Thymus (tissue), 11 donors: Measurements from ENCODE around the gene ASPN. TPM values are rescaled to one million over a fixed set of nuclear protein-coding genes. Genes with fewer than 3 reads are reported as not detected.

Experiments used
- DNase-seq, 9 donors: peaks; one replicate each; pipeline ENCODE4 v3.0.0-alpha.2; 2013; ENCODE audit warnings: low spot score in 9 of 9, low read depth in 6 of 9, missing footprints in 1 of 9
- H3K27ac ChIP-seq, 2 donors: one replicate each; pipeline ENCODE4 v1.5.1; 2013; ENCODE audit warnings: control low read depth in 1 of 2, low read depth in 1 of 2, low read length in 1 of 2, mild to moderate bottlenecking in 1 of 2, moderate library complexity in 1 of 2
- H3K27me3 ChIP-seq, 2 donors: one replicate each; pipeline ENCODE4 v1.5.1; 2013; ENCODE audit warnings: low read length in 1 of 2; ENCODE audit not compliant: control insufficient read depth in 2 of 2, insufficient read depth in 1 of 2
- H3K36me3 ChIP-seq, 2 donors: one replicate each; pipeline ENCODE4 v1.5.1; 2013; ENCODE audit warnings: low read length in 1 of 2, mild to moderate bottlenecking in 1 of 2, moderate library complexity in 1 of 2; ENCODE audit not compliant: control insufficient read depth in 2 of 2, insufficient read depth in 2 of 2
- H3K4me1 ChIP-seq, 2 donors: one replicate each; pipeline ENCODE4 v1.5.1; 2013; ENCODE audit warnings: low read length in 2 of 2; ENCODE audit not compliant: control insufficient read depth in 2 of 2, insufficient read depth in 2 of 2
- H3K4me3 ChIP-seq, 2 donors: one replicate each; pipeline ENCODE4 v1.5.1; 2013; ENCODE audit warnings: low read length in 2 of 2, control low read depth in 1 of 2, mild to moderate bottlenecking in 1 of 2
- H3K9me3 ChIP-seq, 2 donors: one replicate each; pipeline ENCODE4 v1.5.1; 2013; ENCODE audit warnings: low read length in 1 of 2, mild to moderate bottlenecking in 1 of 2; ENCODE audit not compliant: control insufficient read depth in 2 of 2, insufficient read depth in 1 of 2
- WGBS: extraction: QIAGEN DNeasy Blood & Tissue Kit; methylation state at CpG from one replicate; pipeline ENCODE4 v1.1.7; 2013; 5-methylcytosine and 5-hydroxymethylcytosine counted together
- polyA plus RNA-seq: library from polyadenylated mRNA; stranded (reverse); fragments of 200-250 nt; gene quantifications from one replicate; pipeline ENCODE4 v1.2.3, GENCODE V29; 2013
- total RNA-seq: library from RNA; stranded (reverse); fragments of 120-200 nt; gene quantifications from one replicate; pipeline ENCODE4 v1.2.4, GENCODE V29; 2013
- donor health status: healthy.

ASPN gene
- total and polyA plus RNA-seq, 2 donors, result 3.9 to 9.8 TPM

DNA sequence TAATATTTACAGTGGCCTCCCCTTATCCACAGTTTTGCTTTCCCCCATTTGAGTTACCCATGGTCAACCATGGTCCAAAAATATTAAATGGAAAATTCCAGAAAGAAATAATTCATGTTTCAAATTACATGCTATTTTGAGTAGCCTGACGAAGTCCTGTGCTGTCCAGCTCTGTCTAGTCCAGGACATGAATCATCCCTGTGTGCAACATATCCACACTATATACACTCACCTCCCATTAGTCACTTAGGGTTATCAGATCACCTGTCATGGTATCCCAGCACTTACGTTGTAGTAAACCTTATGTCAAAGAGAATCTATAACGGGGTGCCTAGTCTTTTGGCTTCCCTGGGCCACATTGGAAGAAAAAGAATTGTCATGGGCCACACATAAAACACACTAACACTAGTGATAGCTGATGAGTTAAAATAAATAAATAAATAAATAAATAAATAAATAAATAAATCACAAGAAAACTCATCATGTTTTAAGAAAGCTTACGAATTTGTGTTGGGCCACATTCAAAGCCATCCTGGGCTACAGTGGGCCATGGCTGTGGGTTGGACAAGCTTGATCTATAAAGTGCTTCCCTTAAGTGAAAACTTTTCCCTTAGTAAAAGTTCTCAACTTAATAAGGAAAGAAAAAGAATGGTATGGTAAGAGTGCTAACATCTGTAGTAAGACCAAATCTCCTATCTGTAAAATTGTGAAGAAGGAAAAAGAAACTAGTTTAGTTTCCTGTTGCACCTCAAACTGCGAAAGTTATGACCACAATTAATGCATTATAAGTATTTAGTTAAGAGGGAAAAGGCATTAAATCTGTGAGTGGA lies 42.2 kb downstream of the ASPN start:
- Histone ChIP-seq H3K4me1 (no peaks in the 10 kb centered on the region), H3K9me3 (no peaks in the 10 kb centered on the region), H3K36me3 (no peaks in the 10 kb centered on the region), H3K4me3 (no peak overlapping the region), H3K27ac (no peak overlapping the region), H3K27me3 (no peaks in the 10 kb centered on the region)
- WGBS, result 95% methylated on average over 5 of the region's 5 CpGs
- no peak for DNase-seq

DNA sequence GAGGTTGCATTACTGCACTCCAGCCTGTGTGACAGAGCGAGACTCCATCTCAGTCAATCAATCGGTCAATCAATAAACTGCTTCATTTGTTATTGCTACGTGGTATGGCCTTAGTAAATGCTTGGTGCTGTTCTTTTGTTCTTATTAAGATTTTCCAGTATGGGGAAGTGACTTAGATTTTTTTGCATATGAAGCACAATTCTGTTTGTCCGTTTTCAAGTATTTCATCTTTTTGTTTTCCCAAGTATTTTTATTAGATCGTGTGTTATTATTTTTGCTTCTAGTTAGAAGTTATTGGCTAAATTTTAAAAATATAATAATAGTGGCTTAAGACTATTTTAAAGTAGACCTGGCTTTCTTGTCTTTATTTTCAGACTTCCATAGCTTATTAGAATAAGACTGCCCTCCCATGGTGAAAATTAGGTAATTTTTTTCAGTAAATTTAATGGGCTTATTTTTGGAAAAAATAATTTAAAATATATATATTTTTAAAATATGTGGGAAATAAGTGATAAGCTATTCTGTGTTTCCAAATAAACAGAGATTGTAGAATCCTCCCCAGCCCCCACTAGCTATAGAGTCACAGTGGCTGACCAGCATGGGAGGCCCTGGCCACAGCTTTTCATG lies 43.3 kb downstream of the ASPN start:
- 90% methylated on average over 5 of the region's 5 CpGs for WGBS
- no peaks in the 10 kb centered on the region for H3K27me3 ChIP-seq
- H3K9me3 ChIP-seq, result no peaks in the 10 kb centered on the region
- no peak overlapping the region for H3K4me3 ChIP-seq
- H3K27ac ChIP-seq, result no peak overlapping the region
- H3K36me3 ChIP-seq, result no peaks in the 10 kb centered on the region
- no peaks in the 10 kb centered on the region for H3K4me1 ChIP-seq
- peak in 2 of 9 donors; percentile 4 to 20 for DNase-seq

DNA sequence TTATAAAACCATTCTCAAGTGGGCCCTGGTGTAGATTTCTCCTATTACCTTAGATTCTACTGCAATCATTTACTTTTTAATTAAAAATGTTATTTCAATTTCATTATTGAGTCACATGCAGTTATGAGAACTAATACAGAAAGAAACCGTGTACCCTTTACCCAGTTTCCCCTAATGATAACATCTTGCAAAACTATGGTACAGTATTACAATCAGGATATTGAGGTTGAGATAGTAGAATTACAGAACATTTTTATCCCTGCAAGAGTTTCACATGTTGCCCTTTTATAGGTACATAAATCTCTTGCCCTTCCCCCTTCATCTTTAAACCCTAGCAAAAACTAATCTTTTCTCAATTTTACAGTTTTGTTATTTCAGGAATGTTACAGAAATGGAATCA lies 47.0 kb downstream of the ASPN start:
- Histone ChIP-seq H3K36me3 (no peaks in the 10 kb centered on the region), H3K4me3 (no peak overlapping the region), H3K27ac (no peak overlapping the region), H3K9me3 (no peaks in the 10 kb centered on the region), H3K27me3 (no peaks in the 10 kb centered on the region), H3K4me1 (no peaks in the 10 kb centered on the region)
- 84% methylated on average over 1 of the region's 1 CpG for WGBS
- DNase-seq, result no peak

DNA sequence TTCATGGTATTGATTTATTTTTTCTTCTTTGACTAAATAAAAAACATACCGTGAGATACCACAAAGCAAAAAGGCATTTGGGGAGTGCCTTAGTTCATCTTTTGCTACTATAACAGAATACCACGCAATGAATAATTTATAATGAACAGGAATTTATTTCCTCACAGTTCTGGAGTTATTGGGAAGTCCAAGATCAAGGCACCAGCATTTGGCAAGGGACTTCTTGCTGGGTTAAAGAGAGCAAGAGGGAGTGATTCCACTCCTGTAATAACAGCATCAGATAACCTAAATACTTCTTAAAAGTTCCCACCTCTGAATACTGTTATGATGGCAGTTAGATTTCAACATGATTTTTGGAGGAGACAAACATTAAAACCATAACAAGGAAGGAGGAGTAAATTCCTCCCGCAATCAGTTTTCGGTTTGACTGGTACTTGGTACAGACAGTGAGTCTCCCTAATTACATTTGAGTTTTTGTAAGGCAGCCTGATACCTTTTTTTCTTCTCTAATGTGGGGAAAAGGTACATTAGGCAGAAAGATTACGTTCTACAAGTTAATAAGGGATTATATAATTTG lies 49.2 kb downstream of the ASPN start:
- no peak overlapping the region for H3K4me3 ChIP-seq
- H3K4me1 ChIP-seq, result no peaks in the 10 kb centered on the region
- 97% methylated on average over 5 of the region's 5 CpGs for WGBS
- no peak for DNase-seq
- no peaks in the 10 kb centered on the region for H3K9me3 ChIP-seq
- no peaks in the 10 kb centered on the region for H3K27me3 ChIP-seq
- H3K36me3 ChIP-seq, result no peaks in the 10 kb centered on the region
- H3K27ac ChIP-seq, result no peak overlapping the region

DNA sequence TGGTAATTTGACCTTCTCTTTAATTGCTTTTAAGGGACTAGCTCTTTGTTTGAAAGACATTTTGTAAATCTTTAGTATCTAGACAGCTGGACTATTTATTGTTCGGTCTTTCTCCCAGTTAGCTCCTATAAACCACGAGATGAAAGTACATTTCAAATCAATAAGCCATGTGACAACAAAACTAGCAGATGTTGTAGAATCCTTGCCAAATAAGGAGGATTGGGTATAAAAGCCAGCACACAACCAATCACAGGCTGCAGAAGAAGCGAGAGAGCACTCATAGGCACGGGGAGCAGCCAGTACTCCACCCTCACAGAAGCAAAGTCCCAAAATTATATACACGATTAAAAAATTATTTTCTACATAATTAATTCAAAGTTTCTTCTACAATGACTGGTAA lies 50.0 kb downstream of the ASPN start:
- no peaks in the 10 kb centered on the region for H3K36me3 ChIP-seq
- DNase-seq, result no peak
- no peak overlapping the region for H3K4me3 ChIP-seq
- WGBS, result 97% methylated on average over 5 of the region's 5 CpGs
- no peaks in the 10 kb centered on the region for H3K9me3 ChIP-seq
- no peaks in the 10 kb centered on the region for H3K4me1 ChIP-seq
- H3K27me3 ChIP-seq, result no peaks in the 10 kb centered on the region
- H3K27ac ChIP-seq, result no peak overlapping the region

DNA sequence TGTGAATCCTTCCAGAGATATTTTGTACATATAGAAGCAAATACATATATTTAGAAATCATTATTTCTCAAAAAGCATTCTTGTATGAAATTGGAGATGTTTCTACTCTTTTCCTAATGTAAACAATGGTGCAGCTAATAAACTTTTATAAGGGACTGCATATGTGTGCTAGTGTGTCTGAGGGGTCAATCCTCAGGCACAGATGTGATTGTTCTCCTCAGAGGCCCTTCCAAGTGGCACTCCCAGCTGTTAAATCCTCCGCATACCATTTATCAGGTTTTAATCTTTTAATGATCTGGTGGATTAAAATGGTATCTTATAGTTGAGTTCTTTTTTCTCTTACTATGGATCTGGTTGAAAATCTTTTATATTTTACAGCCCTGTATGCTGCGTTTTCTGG lies 52.5 kb downstream of the ASPN start:
- DNase-seq, result no peak
- no peak overlapping the region for H3K27ac ChIP-seq
- H3K9me3 ChIP-seq, result no peaks in the 10 kb centered on the region
- H3K36me3 ChIP-seq, result no peaks in the 10 kb centered on the region
- no peaks in the 10 kb centered on the region for H3K27me3 ChIP-seq
- 76% methylated on average over 2 of the region's 2 CpGs for WGBS
- peaks cover 0 to 11% of the 10 kb centered on the region in 2 donors for H3K4me1 ChIP-seq
- H3K4me3 ChIP-seq, result no peak overlapping the region

DNA sequence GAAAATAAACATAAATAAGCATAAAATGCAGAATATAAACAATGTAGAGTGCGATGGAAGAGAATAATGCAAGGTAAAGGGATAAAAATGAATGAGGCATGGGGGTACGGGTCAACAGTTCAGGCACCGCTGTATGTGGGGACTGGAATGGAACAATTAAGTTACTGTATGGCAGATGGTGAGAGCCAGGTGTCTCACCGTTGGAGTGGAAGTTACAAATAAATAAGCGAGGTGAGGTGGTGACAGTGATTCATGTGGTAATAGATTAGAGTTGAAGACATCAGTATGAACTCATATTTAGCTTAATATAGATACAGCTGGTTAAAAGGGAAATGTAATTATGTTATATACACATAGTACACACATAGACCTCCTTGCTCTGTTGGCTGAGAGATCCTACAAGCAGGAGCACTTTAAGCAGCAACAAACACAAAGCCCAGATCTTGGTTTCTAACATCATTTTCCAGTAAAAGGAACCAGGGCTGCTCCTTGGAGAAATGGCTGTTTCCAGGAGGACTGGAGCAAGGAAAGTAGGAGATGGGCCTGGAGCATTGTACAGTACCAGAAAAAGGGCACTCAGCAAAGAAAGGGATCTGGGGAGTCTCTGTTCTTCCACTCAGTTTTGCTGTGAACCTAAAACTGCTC lies 55.7 kb downstream of the ASPN start:
- peak in 2 of 9 donors; percentile 4 to 37 for DNase-seq
- Histone ChIP-seq H3K27me3 (no peaks in the 10 kb centered on the region), H3K9me3 (no peaks in the 10 kb centered on the region), H3K27ac (no peak overlapping the region), H3K4me3 (no peak overlapping the region), H3K36me3 (no peaks in the 10 kb centered on the region), H3K4me1 (peaks cover 0 to 11% of the 10 kb centered on the region in 2 donors)
- 41% methylated on average over 5 of the region's 5 CpGs for WGBS

DNA sequence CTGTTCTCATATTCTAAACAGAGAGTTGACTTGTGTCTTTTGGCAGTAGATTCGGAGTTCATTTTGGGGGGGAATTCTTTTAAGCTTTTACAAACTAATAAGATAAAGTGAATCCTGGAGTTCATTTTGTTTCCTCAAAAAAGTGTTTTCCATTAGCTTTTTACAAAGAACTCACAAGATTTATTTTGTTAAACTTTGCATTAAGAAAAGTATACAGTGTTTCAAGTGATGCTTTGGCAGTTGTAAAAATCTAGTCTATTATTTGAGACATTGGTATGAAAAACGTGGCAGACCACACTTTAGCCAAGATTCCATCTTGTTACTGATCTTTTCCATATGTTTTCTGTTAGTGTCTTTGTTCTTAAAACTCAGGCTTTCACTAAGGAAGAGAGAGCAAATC lies 56.8 kb downstream of the ASPN start:
- Histone ChIP-seq H3K27me3 (no peaks in the 10 kb centered on the region), H3K27ac (no peak overlapping the region), H3K9me3 (no peaks in the 10 kb centered on the region), H3K4me1 (peaks cover 0 to 11% of the 10 kb centered on the region in 2 donors), H3K36me3 (no peaks in the 10 kb centered on the region), H3K4me3 (no peak overlapping the region)
- DNase-seq, result no peak
- 92% methylated on average over 2 of the region's 2 CpGs for WGBS

DNA sequence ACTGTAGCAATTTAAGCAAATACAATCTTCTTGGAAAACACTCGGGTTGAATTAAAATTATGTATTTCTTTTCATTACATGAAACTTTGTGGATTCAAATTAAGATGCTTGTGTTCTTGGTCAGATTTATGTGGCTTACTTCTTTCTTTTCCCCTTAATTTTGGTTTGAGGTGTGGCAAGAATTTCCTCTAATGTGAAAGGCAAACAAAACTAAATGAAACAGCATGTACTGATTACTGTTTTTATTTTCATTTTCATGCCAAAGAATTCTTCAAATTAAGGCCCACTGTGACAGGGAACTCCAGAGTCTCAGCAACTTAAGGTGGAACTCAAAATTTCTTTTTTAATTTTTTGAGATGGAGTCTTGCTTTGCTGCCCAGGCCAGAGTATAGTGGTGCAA lies 58.0 kb downstream of the ASPN start, which contains the start of gene OMD:
TSS of gene OMD (minus strand) at position 132 of the 400 bp plus-strand sequence. CDS start 6,913 bp downstream, outside the sequence.
- Histone ChIP-seq H3K27ac (no peak within 1 kb of the TSS), H3K4me3 (no peak within 1 kb of the TSS), H3K9me3 (no peaks in the 10 kb centered on the region), H3K36me3 (no peaks in the 10 kb centered on the region), H3K27me3 (no peaks in the 10 kb centered on the region), H3K4me1 (peaks cover 0 to 11% of the 10 kb centered on the region in 2 donors)
- WGBS, result 89% methylated on average over 1 of the region's 1 CpG
- DNase-seq, result no peak
